Urothelium cell line (cell line): ENCODE results near the gene TCHH.
"Not testable (repeated sequence)": the region's sequence is repeated elsewhere in the genome, so short reads cannot be mapped to it uniquely, and the experiment has no call there.

ENCODE experiments used
- DNase-seq: peaks from one replicate; pipeline ENCODE4 v3.0.0; 2011; ENCODE audit warnings: low spot score, mixed read lengths
- FAIRE-seq: peaks from 2 replicates; lab custom pipeline; 2011; peaks lifted over from hg19 to GRCh38; lab: Jason Lieb, UNC

The TCHH gene

GRCh38 chr1:152115344-152115743, at the start of gene TCHH:
TSS of gene TCHH (minus strand) at chr1:152115444. CDS start at chr1:152114080, 1,364 bp downstream.
- no peak for DNase-seq
- FAIRE-seq, result no peak

DNA sequence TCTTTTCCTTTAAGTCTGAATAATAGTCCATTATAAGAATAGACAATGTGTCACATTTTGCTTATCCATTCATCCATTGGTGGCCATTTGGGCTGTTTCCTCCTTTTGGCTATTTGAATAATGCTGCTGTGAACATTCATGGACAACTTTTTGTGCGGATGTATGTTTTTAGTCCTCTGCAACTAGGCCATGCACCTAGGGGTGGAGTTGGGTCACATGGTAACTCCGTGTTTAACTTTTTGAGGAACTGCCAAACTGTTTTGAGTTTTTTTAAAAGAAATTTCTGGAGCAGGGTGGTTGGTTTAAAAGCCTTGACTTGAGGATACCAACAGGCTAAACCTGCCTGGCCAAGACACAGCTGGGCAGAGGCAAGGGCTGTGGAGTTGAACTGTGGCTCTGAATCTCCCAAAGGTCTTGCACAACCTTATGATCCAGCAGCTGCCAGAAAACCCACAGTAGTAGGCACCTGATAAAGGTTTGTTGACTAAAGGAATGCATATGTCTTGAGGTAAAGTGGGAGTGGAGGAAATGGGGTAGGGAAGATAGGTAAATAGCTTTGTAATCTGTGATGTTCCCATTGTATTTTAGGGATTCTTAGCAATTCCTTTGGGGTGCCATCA, 49.4 kb upstream of the TCHH start:
- DNase-seq (no peak), FAIRE-seq (no peak)

GRCh38 chr1:152162792-152163463, 47.7 kb upstream of the TCHH start:
- FAIRE-seq (peak; percentile 30), DNase-seq (peak; percentile 76)

DNA sequence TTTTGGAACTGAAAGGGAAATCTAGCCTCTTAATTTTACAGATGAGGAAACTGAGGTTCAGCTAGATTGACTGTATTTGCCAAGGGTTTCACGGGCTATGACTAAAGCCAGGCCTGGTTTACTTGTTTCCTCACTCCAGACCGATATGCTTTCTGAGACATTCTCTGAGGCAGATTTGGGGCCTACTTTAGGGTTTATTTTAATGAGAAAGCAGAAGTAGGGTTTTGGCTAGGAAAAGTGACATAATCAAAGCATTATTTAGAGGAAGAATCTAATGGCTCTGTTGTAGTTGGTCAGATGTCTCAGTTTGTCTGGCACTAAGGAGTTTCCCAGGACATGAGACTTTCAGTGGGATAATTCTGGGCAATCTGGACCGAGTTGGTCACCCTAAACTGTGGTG, 45.3 kb upstream of the TCHH start:
- FAIRE-seq, result no peak
- no peak for DNase-seq

DNA sequence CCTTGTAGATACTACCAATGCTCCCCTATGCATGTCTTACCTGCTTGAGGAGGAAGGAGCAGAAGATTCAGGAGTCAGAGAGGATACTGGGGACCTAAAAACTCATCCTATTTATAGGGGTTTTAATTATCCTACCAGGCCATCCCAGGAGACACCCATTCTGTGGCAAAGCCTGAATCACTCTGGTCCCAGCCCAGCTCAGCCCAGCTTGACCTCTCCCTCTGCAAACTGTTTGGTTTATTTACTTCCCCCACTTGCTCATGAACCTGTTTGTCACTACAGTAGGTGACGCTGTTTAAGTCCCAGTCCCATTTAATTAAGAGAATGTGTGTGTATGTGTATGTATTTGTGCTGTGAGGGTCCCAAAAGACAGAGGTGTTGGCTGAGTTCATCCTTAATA, 43.9 kb upstream of the TCHH start, which contains the start of gene RPTN:
TSS of gene RPTN (minus strand) at position 85 of the 400 bp plus-strand sequence. CDS start 1,339 bp downstream, outside the sequence.
- DNase-seq (no peak), FAIRE-seq (no peak)

DNA sequence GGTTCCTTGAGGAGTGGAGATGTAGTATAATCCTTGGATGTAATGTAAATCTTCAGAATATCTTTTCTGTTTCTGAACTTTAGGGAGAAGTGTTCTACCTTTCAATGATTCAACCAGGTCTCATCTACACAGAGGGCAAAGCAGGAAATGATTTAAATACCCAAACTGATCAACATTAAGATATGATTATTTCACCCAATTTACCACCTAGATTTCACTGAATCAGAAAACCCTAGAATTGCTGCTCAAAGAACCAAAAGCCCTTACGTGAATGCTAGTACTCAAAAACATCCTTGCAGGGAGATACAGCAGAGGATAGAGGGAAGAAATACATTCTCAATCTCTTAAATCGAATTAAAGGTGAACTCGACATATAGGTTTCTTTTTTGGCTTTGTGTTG, 38.8 kb upstream of the TCHH start:
- DNase-seq (no peak), FAIRE-seq (no peak)

DNA sequence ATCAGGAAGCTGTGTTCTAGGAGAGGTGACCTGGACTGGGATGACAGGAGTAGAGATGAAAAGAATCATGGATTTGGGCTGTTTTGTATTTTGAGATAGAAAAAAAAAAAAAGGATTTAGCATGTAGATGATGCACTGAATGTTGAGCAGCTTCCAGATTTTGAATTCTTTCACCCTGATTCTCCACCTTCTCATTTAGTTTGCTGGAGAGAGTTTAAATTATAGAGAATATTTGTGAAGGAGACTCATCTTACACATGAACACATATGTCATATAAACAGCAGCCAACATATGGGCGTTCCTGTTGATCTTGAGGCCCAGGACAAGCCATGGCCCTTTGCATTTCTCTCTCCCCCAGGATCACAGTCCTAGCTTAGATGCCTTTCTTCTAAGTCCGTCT, 36.4 kb upstream of the TCHH start:
- DNase-seq (no peak), FAIRE-seq (no peak)

GRCh38 chr1:152148981-152149380, 33.7 kb upstream of the TCHH start:
- DNase-seq (no peak), FAIRE-seq (no peak)

DNA sequence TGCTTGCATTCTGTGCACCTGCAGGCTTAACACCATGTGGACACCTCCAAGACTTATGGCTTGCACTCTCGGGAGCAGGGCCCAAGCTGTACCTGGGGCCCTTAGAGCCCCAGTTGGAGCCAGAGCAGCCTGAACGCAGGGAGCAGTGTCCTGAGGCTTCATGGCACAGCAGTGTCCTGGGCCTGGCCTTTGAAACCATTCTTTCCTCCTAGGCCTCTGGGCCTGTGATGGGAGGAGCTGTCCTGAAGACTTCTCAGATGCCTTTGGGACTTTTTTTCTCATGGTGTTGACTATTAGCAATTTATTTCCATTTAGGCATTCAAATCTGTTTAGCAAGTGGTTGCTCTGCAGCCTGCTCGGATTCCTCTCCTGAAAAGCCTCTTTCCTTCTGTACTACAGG, 32.8 kb upstream of the TCHH start:
- FAIRE-seq, result no peak
- no peak for DNase-seq

GRCh38 chr1:152145769-152146168, 30.5 kb upstream of the TCHH start:
- FAIRE-seq (no peak), DNase-seq (no peak)

GRCh38 chr1:152144674-152145183, 29.5 kb upstream of the TCHH start:
- not testable (repeated sequence) for DNase-seq, FAIRE-seq

GRCh38 chr1:152143150-152143887, 28.1 kb upstream of the TCHH start:
- DNase-seq (no peak), FAIRE-seq (peak; percentile 5)

DNA sequence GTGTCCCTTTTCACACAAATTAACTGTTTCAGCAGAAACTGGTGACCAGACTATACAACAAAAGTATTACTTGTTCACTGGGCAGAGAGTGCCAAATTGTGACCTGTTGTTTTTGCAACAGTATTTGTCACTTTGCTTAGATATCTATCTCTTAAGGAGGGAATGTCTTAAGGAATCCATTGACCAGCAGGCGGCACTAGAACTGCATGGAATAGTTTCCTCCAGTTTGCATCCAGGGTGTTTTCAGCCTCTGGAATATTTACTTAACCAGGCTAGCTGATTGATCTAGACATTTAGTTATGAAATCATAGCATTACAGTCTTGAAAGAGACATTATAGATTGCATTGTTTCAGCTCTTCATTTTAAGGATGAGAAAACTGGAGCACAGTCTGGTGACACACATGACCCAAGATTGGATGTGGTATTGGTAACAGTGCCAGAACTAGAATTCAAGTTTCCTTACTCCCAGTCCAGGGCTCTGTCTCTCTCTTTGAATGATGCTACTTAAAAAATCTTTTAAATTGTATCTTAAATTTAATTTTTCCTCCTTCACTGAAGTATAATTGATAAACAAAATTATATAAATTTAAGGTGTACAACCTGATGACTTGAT, 26.8 kb upstream of the TCHH start:
- DNase-seq (peak; percentile 51), FAIRE-seq (no peak)

- FAIRE-seq (no peak), DNase-seq (no peak)
Observed at GRCh38 chr1:152137215-152137614, 22.0 kb upstream of the TCHH start.

- DNase-seq (no peak), FAIRE-seq (no peak)
Observed at GRCh38 chr1:152130186-152130585, 14.9 kb upstream of the TCHH start.

GRCh38 chr1:152127673-152128072, 12.4 kb upstream of the TCHH start:
- no peak for DNase-seq
- no peak for FAIRE-seq

DNA sequence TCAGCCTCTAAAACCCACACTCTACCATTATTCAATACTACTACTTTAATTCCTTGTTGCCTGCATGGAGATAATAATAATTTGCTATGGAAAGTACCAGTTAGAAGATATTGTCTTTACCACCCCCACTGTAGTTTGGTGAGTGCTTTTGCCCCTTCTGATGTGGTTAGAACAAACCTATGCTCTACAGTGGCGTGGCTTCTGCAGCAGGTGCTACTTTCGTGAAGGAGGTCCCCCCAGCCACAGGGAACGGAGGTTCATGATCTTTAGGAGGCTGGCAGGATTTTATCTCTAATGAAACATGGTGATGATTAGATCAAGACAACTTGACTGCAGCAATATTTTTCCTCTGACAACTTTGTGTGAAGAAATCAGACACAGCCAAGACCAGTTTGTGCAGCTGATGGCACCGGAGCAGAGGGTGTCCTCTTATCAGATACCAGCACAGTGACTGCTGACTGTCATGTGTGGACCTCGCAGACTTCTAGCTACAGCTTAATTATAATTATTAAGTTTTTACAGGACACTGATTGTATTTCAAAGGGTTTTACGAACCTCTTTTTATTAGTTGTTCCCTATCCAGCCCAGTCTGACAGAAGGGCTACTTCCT, 10.7 kb upstream of the TCHH start:
- DNase-seq (no peak), FAIRE-seq (no peak)

DNA sequence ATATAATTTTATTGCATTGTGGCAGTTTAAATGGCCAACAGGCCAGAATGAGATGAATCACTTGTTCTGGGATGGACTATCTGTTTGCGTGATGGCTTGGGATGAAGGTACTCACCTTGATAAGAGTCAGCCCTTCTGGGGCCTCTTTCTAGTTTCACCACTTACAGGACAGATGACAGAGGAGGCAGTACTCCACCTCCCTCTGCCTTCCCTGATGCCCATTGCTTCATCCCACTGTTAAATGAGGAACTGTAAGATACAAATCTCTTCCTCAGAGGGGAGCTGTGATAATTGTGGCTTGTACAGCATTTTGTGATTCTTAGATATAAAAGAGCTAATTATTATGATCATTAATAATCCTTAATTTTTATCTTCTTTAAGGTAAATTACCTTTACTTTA, 3.7 kb upstream of the TCHH start:
- DNase-seq, result no peak

DNA sequence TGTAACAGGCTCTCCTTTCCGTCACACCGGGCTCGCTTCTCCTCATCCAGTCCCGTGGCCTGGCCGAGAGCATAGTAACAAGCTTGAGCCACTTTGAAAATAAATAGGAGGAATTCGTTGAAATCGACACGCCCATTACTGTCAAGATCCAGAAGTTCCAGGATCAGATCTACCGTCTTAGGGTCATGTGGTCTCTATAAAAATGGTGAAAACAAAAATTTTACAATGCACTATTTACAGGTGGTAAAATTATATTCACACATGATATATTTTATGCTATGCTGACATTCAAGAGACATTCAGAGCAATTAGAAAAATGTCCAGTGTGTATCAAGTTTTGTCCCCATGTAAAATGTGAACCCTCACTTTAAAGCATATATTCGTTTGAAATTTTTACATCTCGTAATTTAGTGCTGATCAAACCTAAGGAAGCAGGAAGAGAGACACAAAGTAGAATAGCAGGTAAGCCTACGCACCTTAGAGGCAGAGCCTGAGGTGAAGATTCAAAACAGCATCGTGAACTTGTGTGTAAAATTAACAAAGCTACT, 2.3 kb downstream of the TCHH start:
- no peak for FAIRE-seq
- DNase-seq, result no peak

More for the DNA sequence above, 3.7 kb upstream of the TCHH start:
- FAIRE-seq, result no peak

- DNase-seq (peak; percentile 23), FAIRE-seq (peak; percentile 90)
Observed at GRCh38 chr1:152112101-152112884, 3.0 kb downstream of the TCHH start.
